ENCODE results near the gene ZFPM1.

The ZFPM1 gene

GRCh38 chr16:88569985-88570690 lies 117.1 kb downstream of the ZFPM1 start, which contains the start of gene ZC3H18:
Gene ZC3H18, plus strand, starts transcription at chr16:88570403. Its CDS starts 6,721 bp downstream, at chr16:88577124.
- Histone ChIP-seq H2AK5ac (ENCODE audit: low read depth, low read length) (no peak within 1 kb of the TSS), H3K27ac (replicated peaks; ENCODE audit: low read length) (no peak within 1 kb of the TSS), H2AFZ (ENCODE audit: low read length) (peak within 1 kb of the TSS; percentile 96), H4K8ac (ENCODE audit: low read depth, low read length) (peak within 1 kb of the TSS; percentile 89), H2BK12ac (ENCODE audit: low read length) (no peak within 1 kb of the TSS), H3K79me1 (ENCODE audit: low read depth, low read length) (peaks cover 14% of the 10 kb centered on the region), H3K18ac (ENCODE audit: low read length) (peak within 1 kb of the TSS; percentile 94), H3K36me3 (replicated peaks in 1 of 2; ENCODE audit: control insufficient read depth in 2 of 2, insufficient read depth in 2 of 2, low read length in 2 of 2) (peaks cover 9 to 33% of the 10 kb centered on the region in 2 donors), H2BK120ac (ENCODE audit: low read depth, low read length) (no peak within 1 kb of the TSS), H3K14ac (ENCODE audit: low read length) (peak within 1 kb of the TSS; percentile 28), H2BK15ac (ENCODE audit: low read length) (no peak within 1 kb of the TSS), H3K4ac (ENCODE audit: low read length) (no peak within 1 kb of the TSS), H3K9ac (ENCODE audit: low read depth, low read length, poor library complexity) (peak within 1 kb of the TSS; percentile 99), H3K4me1 (ENCODE audit: control insufficient read depth in 2 of 2, insufficient read depth in 1 of 2, low read depth in 1 of 2, low read length in 2 of 2) (peaks cover 5 to 9% of the 10 kb centered on the region in 2 donors), H3K27me3 (ENCODE audit: control insufficient read depth in 3 of 3, insufficient read depth in 3 of 3, low read depth in 1 of 3, low read length in 3 of 3) (no peaks in the 10 kb centered on the region), H3K23ac (ENCODE audit: low read depth, low read length, poor library complexity) (peak within 1 kb of the TSS; percentile 98), H3K4me2 (ENCODE audit: insufficient read depth, low read length, poor library complexity, severe bottlenecking) (peak within 1 kb of the TSS; percentile 97), H3K4me3 (ENCODE audit: low read length in 2 of 2) (peak within 1 kb of the TSS; percentile 94 to 98), H4K91ac (ENCODE audit: low read depth, low read length, poor library complexity) (no peak within 1 kb of the TSS), H3K9me3 (replicated peaks in 1 of 2; ENCODE audit: control insufficient read depth in 2 of 2, insufficient read depth in 1 of 2, low read depth in 1 of 2, low read length in 2 of 2) (peaks cover 0 to 3% of the 10 kb centered on the region in 2 donors), H2BK5ac (ENCODE audit: low read length) (peak within 1 kb of the TSS; percentile 88)
- no CpG with 5 or more reads among the region's 90 CpGs for WGBS, 2 donors (ENCODE audit: extremely low coverage in 2 of 2, insufficient read length in 2 of 2, insufficient replicate concordance in 1 of 2)
- DNase-seq (ENCODE audit: low spot score): peak; percentile 98

- no peak overlapping the region for H3K27ac ChIP-seq (replicated peaks; ENCODE audit: low read length)
- WGBS, 2 donors (ENCODE audit: extremely low coverage in 2 of 2, insufficient read length in 2 of 2, insufficient replicate concordance in 1 of 2): no CpG with 5 or more reads among the region's 35 CpGs
Measured at GRCh38 chr16:88570691-88571092, 117.6 kb downstream of the ZFPM1 start.

GRCh38 chr16:88575251-88575650 lies 122.2 kb downstream of the ZFPM1 start:
- H3K27ac ChIP-seq (replicated peaks; ENCODE audit: low read length): no peak overlapping the region
- no CpG with 5 or more reads among the region's 11 CpGs for WGBS, 2 donors (ENCODE audit: extremely low coverage in 2 of 2, insufficient read length in 2 of 2, insufficient replicate concordance in 1 of 2)
- H4K91ac ChIP-seq (ENCODE audit: low read depth, low read length, poor library complexity): no peak overlapping the region
- H3K14ac ChIP-seq (ENCODE audit: low read length): no peak overlapping the region
- no peak overlapping the region for H2BK15ac ChIP-seq (ENCODE audit: low read length)
- no peak overlapping the region for H3K4ac ChIP-seq (ENCODE audit: low read length)
- peak overlapping the region; percentile 12 for H3K9ac ChIP-seq (ENCODE audit: low read depth, low read length, poor library complexity)
- no peak overlapping the region for H2AFZ ChIP-seq (ENCODE audit: low read length)
- H4K8ac ChIP-seq (ENCODE audit: low read depth, low read length): no peak overlapping the region
- no peak overlapping the region for H2AK5ac ChIP-seq (ENCODE audit: low read depth, low read length)
- no peak for DNase-seq (ENCODE audit: low spot score)
- H2BK120ac ChIP-seq (ENCODE audit: low read depth, low read length): no peak overlapping the region
- H3K4me2 ChIP-seq (ENCODE audit: insufficient read depth, low read length, poor library complexity, severe bottlenecking): no peak overlapping the region
- no peak overlapping the region for H3K23ac ChIP-seq (ENCODE audit: low read depth, low read length, poor library complexity)
- H3K36me3 ChIP-seq (replicated peaks in 1 of 2; ENCODE audit: control insufficient read depth in 2 of 2, insufficient read depth in 2 of 2, low read length in 2 of 2): peaks cover 43 to 84% of the 10 kb centered on the region in 2 donors
- H3K4me3 ChIP-seq (ENCODE audit: low read length in 2 of 2): no peak overlapping the region
- H2BK12ac ChIP-seq (ENCODE audit: low read length): no peak overlapping the region
- peaks cover 25% of the 10 kb centered on the region for H3K79me1 ChIP-seq (ENCODE audit: low read depth, low read length)
- peaks cover 5 to 6% of the 10 kb centered on the region in 2 donors for H3K4me1 ChIP-seq (ENCODE audit: control insufficient read depth in 2 of 2, insufficient read depth in 1 of 2, low read depth in 1 of 2, low read length in 2 of 2)
- H3K9me3 ChIP-seq (replicated peaks in 1 of 2; ENCODE audit: control insufficient read depth in 2 of 2, insufficient read depth in 1 of 2, low read depth in 1 of 2, low read length in 2 of 2): no peaks in the 10 kb centered on the region
- no peaks in the 10 kb centered on the region for H3K27me3 ChIP-seq (ENCODE audit: control insufficient read depth in 3 of 3, insufficient read depth in 3 of 3, low read depth in 1 of 3, low read length in 3 of 3)
- H3K18ac ChIP-seq (ENCODE audit: low read length): no peak overlapping the region
- no peak overlapping the region for H2BK5ac ChIP-seq (ENCODE audit: low read length)

More at GRCh38 chr16:88570691-88571092, 117.6 kb downstream of the ZFPM1 start:
- Histone ChIP-seq H3K18ac (ENCODE audit: low read length) (peak overlapping the region; percentile 42), H3K36me3 (replicated peaks in 1 of 2; ENCODE audit: control insufficient read depth in 2 of 2, insufficient read depth in 2 of 2, low read length in 2 of 2) (peaks cover 12 to 38% of the 10 kb centered on the region in 2 donors), H3K14ac (ENCODE audit: low read length) (peak overlapping the region; percentile 9), H3K4ac (ENCODE audit: low read length) (no peak overlapping the region), H3K9me3 (replicated peaks in 1 of 2; ENCODE audit: control insufficient read depth in 2 of 2, insufficient read depth in 1 of 2, low read depth in 1 of 2, low read length in 2 of 2) (peaks cover 0 to 3% of the 10 kb centered on the region in 2 donors), H3K23ac (ENCODE audit: low read depth, low read length, poor library complexity) (peak overlapping the region; percentile 98), H2BK5ac (ENCODE audit: low read length) (peak overlapping the region; percentile 88), H3K9ac (ENCODE audit: low read depth, low read length, poor library complexity) (peak overlapping the region; percentile 99), H2BK120ac (ENCODE audit: low read depth, low read length) (no peak overlapping the region), H3K79me1 (ENCODE audit: low read depth, low read length) (peaks cover 14% of the 10 kb centered on the region), H3K27me3 (ENCODE audit: control insufficient read depth in 3 of 3, insufficient read depth in 3 of 3, low read depth in 1 of 3, low read length in 3 of 3) (no peaks in the 10 kb centered on the region), H2BK12ac (ENCODE audit: low read length) (no peak overlapping the region), H2AFZ (ENCODE audit: low read length) (peak overlapping the region; percentile 96), H3K4me2 (ENCODE audit: insufficient read depth, low read length, poor library complexity, severe bottlenecking) (peak overlapping the region; percentile 84), H2AK5ac (ENCODE audit: low read depth, low read length) (no peak overlapping the region), H4K8ac (ENCODE audit: low read depth, low read length) (no peak overlapping the region), H3K4me1 (ENCODE audit: control insufficient read depth in 2 of 2, insufficient read depth in 1 of 2, low read depth in 1 of 2, low read length in 2 of 2) (peaks cover 5 to 9% of the 10 kb centered on the region in 2 donors), H2BK15ac (ENCODE audit: low read length) (no peak overlapping the region), H3K4me3 (ENCODE audit: low read length in 2 of 2) (peak overlapping the region; percentile 94 to 98), H4K91ac (ENCODE audit: low read depth, low read length, poor library complexity) (no peak overlapping the region)
- DNase-seq (ENCODE audit: low spot score): no peak

- no peak overlapping the region for H4K8ac ChIP-seq (ENCODE audit: low read depth, low read length)
- H3K23ac ChIP-seq (ENCODE audit: low read depth, low read length, poor library complexity): no peak overlapping the region
- H2BK15ac ChIP-seq (ENCODE audit: low read length): no peak overlapping the region
- H3K18ac ChIP-seq (ENCODE audit: low read length): no peak overlapping the region
- no peak overlapping the region for H2BK12ac ChIP-seq (ENCODE audit: low read length)
- no peak for DNase-seq (ENCODE audit: low spot score)
- H3K27me3 ChIP-seq (ENCODE audit: control insufficient read depth in 3 of 3, insufficient read depth in 3 of 3, low read depth in 1 of 3, low read length in 3 of 3): no peaks in the 10 kb centered on the region
- H3K4ac ChIP-seq (ENCODE audit: low read length): no peak overlapping the region
- no peak overlapping the region for H3K4me2 ChIP-seq (ENCODE audit: insufficient read depth, low read length, poor library complexity, severe bottlenecking)
- H2BK5ac ChIP-seq (ENCODE audit: low read length): no peak overlapping the region
- no peak overlapping the region for H2AK5ac ChIP-seq (ENCODE audit: low read depth, low read length)
- no peak overlapping the region for H3K9ac ChIP-seq (ENCODE audit: low read depth, low read length, poor library complexity)
- H3K4me1 ChIP-seq (ENCODE audit: control insufficient read depth in 2 of 2, insufficient read depth in 1 of 2, low read depth in 1 of 2, low read length in 2 of 2): peaks cover 3 to 4% of the 10 kb centered on the region in 2 donors
- H3K4me3 ChIP-seq (ENCODE audit: low read length in 2 of 2): no peak overlapping the region
- H3K9me3 ChIP-seq (replicated peaks in 1 of 2; ENCODE audit: control insufficient read depth in 2 of 2, insufficient read depth in 1 of 2, low read depth in 1 of 2, low read length in 2 of 2): no peaks in the 10 kb centered on the region
- peaks cover 50 to 95% of the 10 kb centered on the region in 2 donors for H3K36me3 ChIP-seq (replicated peaks in 1 of 2; ENCODE audit: control insufficient read depth in 2 of 2, insufficient read depth in 2 of 2, low read length in 2 of 2)
- no peak overlapping the region for H3K27ac ChIP-seq (replicated peaks; ENCODE audit: low read length)
- H3K14ac ChIP-seq (ENCODE audit: low read length): no peak overlapping the region
- H2AFZ ChIP-seq (ENCODE audit: low read length): no peak overlapping the region
- WGBS, 2 donors (ENCODE audit: extremely low coverage in 2 of 2, insufficient read length in 2 of 2, insufficient replicate concordance in 1 of 2): no CpG with 5 or more reads among the region's 13 CpGs
- H2BK120ac ChIP-seq (ENCODE audit: low read depth, low read length): no peak overlapping the region
- H4K91ac ChIP-seq (ENCODE audit: low read depth, low read length, poor library complexity): no peak overlapping the region
- peaks cover 21% of the 10 kb centered on the region for H3K79me1 ChIP-seq (ENCODE audit: low read depth, low read length)
Measured at GRCh38 chr16:88576307-88576706, 123.2 kb downstream of the ZFPM1 start.
